Mesendoderm (in vitro differentiated cells): ENCODE data around the gene EIF4G3.
"Not testable (repeated sequence)": the region's sequence is repeated elsewhere in the genome, so short reads cannot be mapped to it uniquely, and the experiment has no call there.

Experiments
- DNase-seq: peaks from one replicate; pipeline ENCODE4 v3.0.0; 2013
- H2AK5ac ChIP-seq: 2 replicates; pipeline ENCODE4 v1.6.1; 2013; ENCODE audit warnings: low read length, inconsistent platforms
- H2BK120ac ChIP-seq: 2 replicates; pipeline ENCODE4 v1.6.1; 2013; ENCODE audit warnings: low read depth, mild to moderate bottlenecking, low read length, moderate library complexity, mixed read lengths
- H2BK15ac ChIP-seq: replicated peaks from 2 replicates; pipeline ENCODE4 v1.6.1; 2013; ENCODE audit warnings: low read depth, mild to moderate bottlenecking, moderate library complexity
- H2BK5ac ChIP-seq: 2 replicates; pipeline ENCODE4 v1.6.1; 2013; ENCODE audit warnings: low read length, inconsistent platforms
- H3K18ac ChIP-seq: 2 replicates; pipeline ENCODE4 v1.6.1; 2013; ENCODE audit warnings: mild to moderate bottlenecking, low read length, mixed read lengths
- H3K23ac ChIP-seq: one replicate; pipeline ENCODE4 v1.6.1; 2013; ENCODE audit warnings: low read length
- H3K27ac ChIP-seq: 2 replicates; pipeline ENCODE4 v1.5.1; 2013; ENCODE audit warnings: low read depth, mild to moderate bottlenecking, inconsistent platforms, low read length, moderate library complexity
- H3K27me3 ChIP-seq: 2 replicates; pipeline ENCODE4 v1.6.1; 2013; ENCODE audit warnings: low read length, control low read depth, mild to moderate bottlenecking, inconsistent platforms; ENCODE audit not compliant: insufficient read depth, poor library complexity
- H3K36me3 ChIP-seq: 2 replicates; pipeline ENCODE4 v1.6.1; 2013; ENCODE audit warnings: low read length, inconsistent platforms; ENCODE audit not compliant: control insufficient read depth, insufficient read depth
- H3K4ac ChIP-seq: one replicate; pipeline ENCODE4 v1.6.1; 2013; ENCODE audit warnings: low read depth, mild to moderate bottlenecking, low read length, moderate library complexity
- H3K4me1 ChIP-seq: 2 replicates; pipeline ENCODE4 v1.6.1; 2013; ENCODE audit warnings: low read depth, low read length, inconsistent platforms; ENCODE audit not compliant: control insufficient read depth
- H3K4me2 ChIP-seq: 2 replicates; pipeline ENCODE4 v1.6.1; 2013; ENCODE audit warnings: low read length
- H3K4me3 ChIP-seq: 2 replicates; pipeline ENCODE4 v1.5.1; 2013; ENCODE audit warnings: mild to moderate bottlenecking, low read length
- H3K56ac ChIP-seq: one replicate; pipeline ENCODE4 v1.6.1; 2013; ENCODE audit warnings: low read length
- H3K79me1 ChIP-seq: 2 replicates; pipeline ENCODE4 v1.6.1; 2013; ENCODE audit warnings: low read length, inconsistent platforms
- H3K79me2 ChIP-seq: 2 replicates; pipeline ENCODE4 v1.6.1; 2013; ENCODE audit warnings: mild to moderate bottlenecking, low read length; ENCODE audit not compliant: control insufficient read depth, insufficient read depth
- H3K9ac ChIP-seq: 2 replicates; pipeline ENCODE4 v1.6.1; 2013; ENCODE audit warnings: low read length, inconsistent platforms
- H4K5ac ChIP-seq: one replicate; pipeline ENCODE4 v1.6.1; 2013; ENCODE audit warnings: low read length
- H4K8ac ChIP-seq: one replicate; pipeline ENCODE4 v1.6.1; 2013; ENCODE audit warnings: low read depth, mild to moderate bottlenecking, control low read depth, low read length, moderate library complexity
- WGBS: extraction: QIAGEN DNeasy Blood & Tissue Kit; methylation state at CpG from one replicate; pipeline ENCODE4 v1.1.7; 2013; ENCODE audit warnings: low lambda C conversion rate, missing lambda C conversion rate; ENCODE audit not compliant: insufficient coverage; ENCODE audit errors: extremely low coverage; 5-methylcytosine and 5-hydroxymethylcytosine counted together

Gene EIF4G3

GRCh38 chr1:21184276-21184675, 7.6 kb upstream of the EIF4G3 start:
- Histone ChIP-seq H3K4me2 (no peak overlapping the region), H2AK5ac (no peak overlapping the region), H3K79me2 (no peaks in the 10 kb centered on the region), H3K4ac (no peak overlapping the region), H3K79me1 (no peaks in the 10 kb centered on the region), H3K9ac (no peak overlapping the region), H4K5ac (no peak overlapping the region), H3K18ac (no peak overlapping the region), H3K27me3 (no peaks in the 10 kb centered on the region), H3K56ac (no peak overlapping the region), H2BK120ac (no peak overlapping the region), H3K27ac (no peak overlapping the region), H3K23ac (no peak overlapping the region), H2BK5ac (no peak overlapping the region), H3K36me3 (no peaks in the 10 kb centered on the region), H3K4me3 (no peak overlapping the region), H2BK15ac (no peak overlapping the region), H4K8ac (no peak overlapping the region), H3K4me1 (peaks cover 1% of the 10 kb centered on the region)
- no peak for DNase-seq
- WGBS: no CpG with 5 or more reads among the region's 1 CpG

- no peak overlapping the region for H3K9ac ChIP-seq
- H3K23ac ChIP-seq: no peak overlapping the region
- H3K18ac ChIP-seq: no peak overlapping the region
- H3K4me3 ChIP-seq: no peak overlapping the region
- no peak overlapping the region for H3K4ac ChIP-seq
- no peaks in the 10 kb centered on the region for H3K79me2 ChIP-seq
- no peak overlapping the region for H2BK120ac ChIP-seq
- H3K27ac ChIP-seq: no peak overlapping the region
- H3K27me3 ChIP-seq: no peaks in the 10 kb centered on the region
- H2AK5ac ChIP-seq: no peak overlapping the region
- no peak overlapping the region for H3K56ac ChIP-seq
- no peak overlapping the region for H4K8ac ChIP-seq
- H4K5ac ChIP-seq: no peak overlapping the region
- H2BK15ac ChIP-seq: no peak overlapping the region
- no peak overlapping the region for H3K4me2 ChIP-seq
- H3K4me1 ChIP-seq: no peaks in the 10 kb centered on the region
- H3K79me1 ChIP-seq: no peaks in the 10 kb centered on the region
- DNase-seq: no peak
- no peaks in the 10 kb centered on the region for H3K36me3 ChIP-seq
- H2BK5ac ChIP-seq: no peak overlapping the region
- no CpG with 5 or more reads among the region's 7 CpGs for WGBS
Measured at GRCh38 chr1:21182181-21182731, 5.6 kb upstream of the EIF4G3 start.

GRCh38 chr1:21178271-21178670, 1.6 kb upstream of the EIF4G3 start:
- not testable (repeated sequence) for H2AK5ac ChIP-seq, H2BK120ac ChIP-seq, H3K18ac ChIP-seq, DNase-seq, H3K27me3 ChIP-seq, H4K5ac ChIP-seq, H2BK15ac ChIP-seq, H3K4me1 ChIP-seq, H3K9ac ChIP-seq, H4K8ac ChIP-seq, H3K23ac ChIP-seq, H3K4me3 ChIP-seq, H3K56ac ChIP-seq, H3K36me3 ChIP-seq, H3K4ac ChIP-seq, H3K27ac ChIP-seq, H3K4me2 ChIP-seq, H2BK5ac ChIP-seq, H3K79me1 ChIP-seq
- no CpG with 5 or more reads among the region's 16 CpGs for WGBS
- peaks cover 24% of the 10 kb centered on the region for H3K79me2 ChIP-seq

- Histone ChIP-seq H3K79me1 (peaks cover 2% of the 10 kb centered on the region), H2AK5ac (no peak overlapping the region), H3K79me2 (peaks cover 40% of the 10 kb centered on the region), H3K56ac (peak overlapping the region; percentile 87), H3K36me3 (no peaks in the 10 kb centered on the region), H2BK15ac (no peak overlapping the region), H3K18ac (peak overlapping the region; percentile 99), H4K8ac (peak overlapping the region; percentile 99), H2BK5ac (peak overlapping the region; percentile 69), H3K4ac (peak overlapping the region; percentile 41), H3K27me3 (no peaks in the 10 kb centered on the region), H3K4me1 (peaks cover 6% of the 10 kb centered on the region), H3K27ac (peak overlapping the region; percentile 97), H3K4me2 (peak overlapping the region; percentile 75), H3K9ac (peak overlapping the region; percentile 78), H3K4me3 (peak overlapping the region; percentile 66), H3K23ac (peak overlapping the region; percentile 86), H2BK120ac (peak overlapping the region; percentile 83), H4K5ac (no peak overlapping the region)
- DNase-seq: peak; percentile 78
- WGBS: no CpG with 5 or more reads among the region's 69 CpGs
Measured at GRCh38 chr1:21175670-21176581, 771 bp downstream of the EIF4G3 start.

- peaks cover 2% of the 10 kb centered on the region for H3K79me1 ChIP-seq
- no peak overlapping the region for H2BK5ac ChIP-seq
- H3K23ac ChIP-seq: no peak overlapping the region
- no peak overlapping the region for H2BK15ac ChIP-seq
- peaks cover 6% of the 10 kb centered on the region for H3K4me1 ChIP-seq
- peaks cover 42% of the 10 kb centered on the region for H3K79me2 ChIP-seq
- no peaks in the 10 kb centered on the region for H3K36me3 ChIP-seq
- no peaks in the 10 kb centered on the region for H3K27me3 ChIP-seq
- H3K18ac ChIP-seq: no peak overlapping the region
- peak overlapping the region; percentile 87 for H3K56ac ChIP-seq
- no peak overlapping the region for H2BK120ac ChIP-seq
- H3K4me3 ChIP-seq: peak overlapping the region; percentile 66
- no peak overlapping the region for H4K8ac ChIP-seq
- H3K9ac ChIP-seq: peak overlapping the region; percentile 78
- no peak overlapping the region for H3K4ac ChIP-seq
- H3K27ac ChIP-seq: peak overlapping the region; percentile 17
- WGBS: no CpG with 5 or more reads among the region's 6 CpGs
- H4K5ac ChIP-seq: no peak overlapping the region
- no peak for DNase-seq
- H3K4me2 ChIP-seq: peak overlapping the region; percentile 75
- no peak overlapping the region for H2AK5ac ChIP-seq
Measured at GRCh38 chr1:21175324-21175669, 1.4 kb downstream of the EIF4G3 start.
